ENCODE results near the gene EDDM13.

EDDM13 gene

GRCh38 chr19:56270676-56271075 is 1.9 kb upstream of the EDDM13 start:
- DNase-seq (ENCODE audit: insufficient read length, low spot score), result no peak
- FAIRE-seq, result no peak
- no peak for TF ChIP-seq POLR2A (IDR thresholded peaks at IDR 0.05; ENCODE audit: low read depth, low read length)

- FAIRE-seq (no peak), DNase-seq (ENCODE audit: insufficient read length, low spot score) (no peak)
- no peak for TF ChIP-seq POLR2A (IDR thresholded peaks at IDR 0.05; ENCODE audit: low read depth, low read length)
Measured at GRCh38 chr19:56271151-56271550, 1.4 kb upstream of the EDDM13 start.

DNA sequence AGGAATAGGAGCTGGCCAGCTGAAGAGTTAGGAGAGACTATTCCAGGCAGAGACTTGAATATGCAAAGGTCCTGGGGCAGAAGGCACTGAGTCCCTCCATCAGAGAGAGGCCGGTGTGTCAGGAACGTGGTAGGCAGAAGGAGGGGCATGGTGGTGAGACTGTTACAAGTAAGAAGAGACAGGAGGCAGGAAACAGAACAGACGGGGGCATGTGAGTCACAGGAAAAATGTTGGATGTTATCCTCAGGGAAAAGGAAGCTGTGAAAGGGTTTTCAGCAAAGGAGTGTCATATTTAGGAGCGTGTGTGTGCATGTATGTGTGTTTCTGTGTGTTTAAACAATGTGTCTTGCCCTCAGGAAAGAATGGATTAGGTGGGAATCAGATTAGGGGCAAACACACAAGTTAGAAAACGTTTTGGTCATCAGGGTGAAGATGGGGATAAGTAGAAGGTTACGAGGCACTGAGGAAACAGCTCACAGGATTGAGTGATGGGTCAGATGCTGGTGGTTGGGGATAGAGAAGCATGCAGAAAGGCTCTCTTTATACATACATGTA is 1.1 kb downstream of the EDDM13 start:
- no peak for FAIRE-seq
- no peak for TF ChIP-seq POLR2A (IDR thresholded peaks at IDR 0.05; ENCODE audit: low read depth, low read length)
- DNase-seq (ENCODE audit: insufficient read length, low spot score), result peak; percentile 70

DNA sequence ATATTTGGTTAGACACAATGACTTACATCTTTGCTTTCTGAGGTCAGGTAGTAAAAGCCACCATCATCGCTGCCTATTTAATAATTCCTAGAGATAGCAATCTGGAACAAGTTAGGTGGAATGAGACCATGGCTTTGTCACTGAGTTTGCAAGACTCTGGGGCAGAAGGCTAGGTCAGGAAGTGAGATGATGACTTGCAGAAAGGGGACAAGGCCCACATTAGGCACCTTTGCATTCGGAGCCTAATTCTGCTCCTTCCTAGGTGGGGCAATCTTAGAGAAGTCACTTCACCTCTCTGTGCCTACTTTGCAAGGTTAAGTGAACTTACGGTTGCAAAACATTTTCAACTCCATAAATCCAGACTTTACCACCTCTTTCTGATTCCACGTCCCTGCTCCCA is 10.3 kb downstream of the EDDM13 start:
- no peak for DNase-seq (ENCODE audit: insufficient read length, low spot score)
- FAIRE-seq, result no peak
- TF ChIP-seq POLR2A (IDR thresholded peaks at IDR 0.05; ENCODE audit: low read depth, low read length), result no peak

GRCh38 chr19:56284746-56285145 is 12.2 kb downstream of the EDDM13 start:
- no peak for TF ChIP-seq POLR2A (IDR thresholded peaks at IDR 0.05; ENCODE audit: low read depth, low read length)
- DNase-seq (ENCODE audit: insufficient read length, low spot score) (no peak), FAIRE-seq (no peak)

DNA sequence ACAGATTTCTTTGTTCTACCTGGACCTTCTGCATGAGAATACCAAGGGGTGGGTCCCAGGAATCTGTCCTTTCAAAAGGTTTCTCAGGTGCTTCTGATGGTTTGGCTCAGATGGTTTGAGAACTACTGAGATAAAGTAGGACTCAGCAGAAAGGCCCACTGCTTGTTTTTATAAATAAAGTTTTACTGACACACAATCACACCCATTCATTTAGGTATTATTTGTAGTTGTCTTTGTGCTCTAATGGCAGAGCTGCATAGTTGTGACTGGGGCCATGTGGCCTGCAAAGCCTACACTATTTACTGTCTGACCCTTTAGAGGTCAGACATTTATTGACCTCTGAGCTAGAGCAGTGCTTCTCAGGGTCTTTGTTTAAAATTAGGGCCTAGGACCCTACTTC is 17.6 kb downstream of the EDDM13 start:
- FAIRE-seq, result no peak
- no peak for DNase-seq (ENCODE audit: insufficient read length, low spot score)
- TF ChIP-seq POLR2A (IDR thresholded peaks at IDR 0.05; ENCODE audit: low read depth, low read length), result no peak

DNA sequence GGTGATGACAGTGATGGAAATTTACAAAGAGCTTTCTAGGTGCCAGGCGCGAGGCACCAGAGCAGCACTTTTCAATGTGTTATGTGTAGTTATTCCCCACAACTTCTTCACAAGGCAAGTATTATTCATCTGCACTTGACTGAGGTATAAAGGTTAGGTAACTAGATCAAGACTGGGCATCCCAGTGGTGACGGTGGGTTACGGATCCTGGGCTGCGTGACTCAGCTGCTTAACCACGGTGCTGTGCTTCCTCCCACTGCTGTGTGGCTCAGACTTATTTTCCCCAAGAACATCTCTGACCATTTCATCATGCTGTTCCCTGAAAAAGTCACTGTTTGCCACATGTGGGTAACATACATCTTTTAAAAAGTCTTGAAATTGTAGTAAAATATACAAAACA is 19.3 kb downstream of the EDDM13 start:
- FAIRE-seq (no peak), DNase-seq (ENCODE audit: insufficient read length, low spot score) (no peak)
- no peak for TF ChIP-seq POLR2A (IDR thresholded peaks at IDR 0.05; ENCODE audit: low read depth, low read length)

DNA sequence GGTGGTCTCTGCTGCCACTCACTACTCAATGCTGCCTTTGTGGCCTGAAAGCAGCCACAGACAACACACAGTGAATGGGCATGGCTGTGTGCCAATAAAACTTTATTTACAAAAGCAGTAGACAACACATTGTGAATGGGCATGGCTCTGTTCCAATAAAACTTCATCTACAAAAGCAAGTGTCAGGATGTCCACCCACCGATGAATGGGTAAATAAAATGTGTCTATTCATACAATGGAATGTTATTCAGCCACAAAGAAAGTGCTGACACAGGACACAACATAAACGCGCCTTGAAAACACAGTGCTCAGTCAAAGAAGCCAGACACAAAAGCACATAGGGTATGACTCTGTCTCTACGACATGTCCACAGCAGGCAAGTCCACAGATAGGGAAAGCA is 22.0 kb downstream of the EDDM13 start:
- peak; percentile 29 for DNase-seq (ENCODE audit: insufficient read length, low spot score)
- FAIRE-seq, result no peak
- no peak for TF ChIP-seq POLR2A (IDR thresholded peaks at IDR 0.05; ENCODE audit: low read depth, low read length)

GRCh38 chr19:56295531-56296455 is 23.2 kb downstream of the EDDM13 start:
- FAIRE-seq, result no peak
- DNase-seq (ENCODE audit: insufficient read length, low spot score), result no peak
- no peak for TF ChIP-seq POLR2A (IDR thresholded peaks at IDR 0.05; ENCODE audit: low read depth, low read length)

- no peak for DNase-seq (ENCODE audit: insufficient read length, low spot score)
- no peak for TF ChIP-seq POLR2A (IDR thresholded peaks at IDR 0.05; ENCODE audit: low read depth, low read length)
- no peak for FAIRE-seq
Measured at GRCh38 chr19:56297010-56297409, 24.5 kb downstream of the EDDM13 start.

DNA sequence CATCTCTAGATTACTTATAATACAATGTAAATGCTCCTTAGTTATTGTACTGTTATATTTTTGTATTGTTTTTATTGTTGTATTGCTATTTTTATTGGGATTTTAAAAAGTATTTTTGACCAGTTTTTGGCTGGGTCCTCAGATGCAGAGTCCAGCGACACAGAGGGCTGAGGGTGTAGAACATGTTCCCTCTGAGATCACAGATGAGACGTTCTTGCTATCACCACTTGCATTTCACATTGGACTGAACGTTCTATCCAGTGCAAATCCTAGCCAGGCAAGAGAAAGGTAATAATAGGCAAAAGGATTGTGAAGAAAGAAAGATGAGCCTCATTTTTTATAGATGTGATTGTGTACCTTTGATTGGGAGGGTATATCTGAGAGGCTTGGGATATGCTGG is 27.1 kb downstream of the EDDM13 start:
- no peak for DNase-seq (ENCODE audit: insufficient read length, low spot score)
- TF ChIP-seq POLR2A (IDR thresholded peaks at IDR 0.05; ENCODE audit: low read depth, low read length), result no peak
- no peak for FAIRE-seq

GRCh38 chr19:56301155-56301554 is 28.6 kb downstream of the EDDM13 start:
- TF ChIP-seq POLR2A (IDR thresholded peaks at IDR 0.05; ENCODE audit: low read depth, low read length), result no peak
- FAIRE-seq (no peak), DNase-seq (ENCODE audit: insufficient read length, low spot score) (no peak)

DNA sequence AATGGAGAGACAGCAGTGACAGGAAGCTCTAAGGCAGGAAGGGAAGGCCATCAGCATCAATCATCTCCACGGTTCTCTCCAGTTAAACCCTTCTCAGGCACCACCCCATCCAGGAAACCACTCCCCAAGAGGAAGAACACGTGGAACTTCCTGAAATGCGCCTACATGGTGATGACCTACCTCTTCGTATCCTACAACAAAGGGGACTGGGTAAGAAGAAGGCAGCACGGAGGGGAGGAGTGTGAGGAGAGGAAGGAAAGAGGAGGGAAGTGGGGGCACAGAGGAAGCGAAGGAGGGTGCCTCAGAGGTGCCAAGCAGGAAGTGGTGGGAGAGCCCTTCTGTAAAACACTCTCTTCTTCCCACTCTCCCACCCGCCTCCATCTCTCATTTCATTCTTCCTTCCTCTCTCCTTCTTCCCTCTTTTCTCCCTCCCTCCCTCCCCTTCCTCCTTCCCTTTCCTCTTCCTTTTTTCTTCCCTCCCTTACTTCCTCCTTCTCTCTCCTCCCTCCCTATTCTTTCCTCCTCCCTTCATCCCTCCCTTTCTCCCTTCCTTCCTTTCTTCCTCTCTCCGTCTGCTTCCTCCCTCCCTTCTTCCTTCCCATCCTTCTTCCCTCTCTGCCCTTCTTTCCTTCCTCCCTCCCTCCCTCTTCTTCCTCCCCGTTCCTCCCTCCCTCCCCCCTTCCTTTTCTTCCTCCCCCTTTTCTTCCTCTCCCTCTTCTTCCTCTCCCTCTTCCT is 29.5 kb downstream of the EDDM13 start:
- TF ChIP-seq POLR2A (IDR thresholded peaks at IDR 0.05; ENCODE audit: low read depth, low read length), result no peak
- DNase-seq (ENCODE audit: insufficient read length, low spot score) (no peak), FAIRE-seq (no peak)

GRCh38 chr19:56304243-56304642 is 31.7 kb downstream of the EDDM13 start:
- no peak for TF ChIP-seq POLR2A (IDR thresholded peaks at IDR 0.05; ENCODE audit: low read depth, low read length)
- FAIRE-seq, result no peak
- DNase-seq (ENCODE audit: insufficient read length, low spot score), result no peak
